Stimulated activated CD4-positive, alpha-beta T cell treated with anti-CD3 and anti-CD28 coated beads, Interleukin-2, amount 100 ng/mL, for 24 hours (primary cell): ENCODE results near the gene ADARB2.
A peak's percentile ranks its signal among the peaks of the same experiment; 100 is the strongest.
"Not testable (repeated sequence)": the region's sequence is repeated elsewhere in the genome, so short reads cannot be mapped to it uniquely, and the experiment has no call there.

ENCODE experiments used
- DNase-seq, 2 donors: peaks; one replicate each; pipeline ENCODE4 v3.0.0-alpha.2; 2020

Gene ADARB2

DNA sequence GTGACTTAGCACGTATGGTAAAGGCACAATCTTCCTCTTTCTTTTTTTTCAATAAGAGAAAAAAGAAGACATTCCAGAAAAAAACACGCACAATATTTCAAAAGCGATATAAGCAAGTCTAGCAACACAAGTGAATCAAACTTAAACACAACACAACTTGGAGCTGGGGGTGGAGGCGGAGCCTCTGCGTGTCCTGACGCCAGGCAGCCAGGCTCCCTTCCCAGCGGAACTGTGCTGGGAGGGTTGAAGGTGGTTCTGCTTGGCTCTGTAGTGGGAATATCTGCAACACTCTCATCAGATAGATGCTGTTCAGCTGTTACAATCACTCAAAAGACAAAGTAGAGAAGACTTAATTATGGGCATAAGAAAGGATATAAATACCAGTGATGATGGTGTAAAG lies 469.8 kb downstream of the ADARB2 start:
- no peak for DNase-seq

DNA sequence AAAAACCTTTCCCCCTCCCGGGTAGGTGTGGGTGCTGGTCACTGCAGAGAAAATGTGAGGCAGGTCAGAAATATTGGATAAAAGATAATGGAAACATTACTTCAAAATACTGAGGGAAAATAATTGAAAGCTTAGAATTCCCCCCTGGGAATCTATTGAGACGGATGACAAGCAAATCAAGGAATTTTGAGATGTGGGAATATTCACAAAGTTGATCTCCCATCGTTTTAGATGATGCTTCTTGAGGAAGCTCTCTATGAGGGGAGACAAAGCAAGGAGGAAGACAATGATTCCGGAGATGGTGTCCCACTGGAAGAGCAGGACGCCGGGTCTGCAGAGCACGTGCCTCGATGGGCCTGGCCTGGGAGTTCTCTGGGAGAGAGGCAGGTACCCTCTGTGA lies 470.2 kb downstream of the ADARB2 start:
- no peak for DNase-seq

DNA sequence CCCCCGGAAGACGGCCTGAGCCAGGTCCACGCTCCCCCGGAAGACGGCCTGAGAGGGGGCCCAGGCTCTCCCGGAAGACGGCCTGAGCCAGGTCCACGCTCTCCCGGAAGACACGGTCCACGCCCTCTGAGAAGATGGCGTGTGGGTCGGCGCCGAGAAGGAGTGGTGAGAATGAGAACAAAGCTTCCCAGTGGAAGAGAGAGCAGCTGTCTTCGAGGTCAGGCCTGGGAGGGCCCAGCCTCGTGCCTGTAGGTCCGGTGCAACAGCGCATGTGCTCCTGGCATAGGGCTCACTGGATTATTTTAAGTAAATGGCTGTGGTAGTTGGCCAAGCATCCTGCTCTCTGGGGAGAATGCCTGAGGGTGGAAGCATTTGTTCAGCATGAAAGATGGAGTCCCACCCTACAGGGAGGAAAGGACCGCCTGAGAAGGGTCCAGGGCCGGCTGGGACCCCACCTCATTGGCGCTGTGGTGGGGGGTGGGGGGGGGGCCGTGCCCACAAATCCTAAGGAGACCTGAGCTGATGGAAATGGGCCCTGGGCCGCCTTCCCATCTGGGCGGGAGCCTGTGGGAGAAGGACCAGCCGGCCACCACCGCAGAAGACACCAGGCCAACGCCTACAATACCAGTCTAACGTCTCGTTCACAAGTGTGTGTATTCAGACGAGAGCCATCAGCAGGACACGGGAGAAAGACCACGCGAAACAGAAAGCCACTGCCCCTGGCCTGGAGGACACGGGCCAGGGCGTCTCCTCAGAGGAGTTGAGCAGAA lies 471.1 kb downstream of the ADARB2 start:
- no peak for DNase-seq

DNA sequence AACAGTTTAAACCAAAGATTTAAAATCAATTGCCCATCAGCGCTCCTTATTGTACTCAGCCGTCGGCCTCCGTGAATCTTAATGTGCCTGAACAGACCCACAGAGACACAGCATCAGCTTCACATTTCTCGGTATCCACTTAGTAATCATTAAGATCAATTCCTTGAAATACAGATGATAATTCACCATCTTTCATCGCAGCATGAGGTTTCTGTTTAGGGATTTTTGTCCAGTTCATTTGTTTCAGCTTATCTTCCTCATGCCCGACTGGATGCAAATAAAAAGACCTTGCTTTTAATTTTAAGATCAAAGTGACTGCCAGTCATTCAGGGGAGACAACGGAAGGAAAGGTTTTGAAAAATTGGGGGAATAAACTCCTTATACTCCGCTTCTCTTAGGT lies 473.3 kb downstream of the ADARB2 start:
- no peak for DNase-seq

DNA sequence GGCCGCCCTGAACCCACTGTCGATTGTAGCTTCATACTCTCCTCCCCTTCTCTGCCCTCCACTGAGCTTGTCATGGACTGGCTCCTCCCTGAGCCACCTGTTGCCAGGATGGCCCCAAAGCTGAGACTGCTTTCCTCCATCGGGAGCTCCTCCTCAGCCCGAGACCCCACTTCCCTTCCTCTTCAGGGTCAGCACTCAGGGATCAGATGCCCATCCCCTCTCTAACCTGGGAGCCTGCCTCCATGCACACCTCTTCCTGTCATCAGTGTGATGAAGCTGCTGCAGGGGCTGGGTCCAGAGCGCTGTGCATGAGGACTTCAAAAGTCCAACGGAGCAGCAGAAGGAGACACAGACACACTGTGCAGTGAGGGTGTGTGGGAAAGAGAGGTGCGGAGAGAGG lies 480.1 kb downstream of the ADARB2 start:
- no peak for DNase-seq

DNA sequence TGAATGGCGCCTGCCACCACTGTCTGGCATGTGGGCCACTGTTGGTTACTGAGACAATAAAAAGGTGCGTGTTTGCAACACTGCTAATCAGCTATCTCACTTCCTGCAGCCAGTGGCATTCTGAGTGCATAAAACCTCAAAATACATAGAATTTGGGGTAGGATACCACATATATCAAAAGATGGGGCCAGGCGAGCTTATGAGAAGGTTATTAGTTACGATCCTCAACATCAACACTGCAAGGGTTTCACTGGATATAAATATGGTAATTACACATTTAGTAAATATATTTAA lies 480.9 kb downstream of the ADARB2 start:
- DNase-seq, result no peak

DNA sequence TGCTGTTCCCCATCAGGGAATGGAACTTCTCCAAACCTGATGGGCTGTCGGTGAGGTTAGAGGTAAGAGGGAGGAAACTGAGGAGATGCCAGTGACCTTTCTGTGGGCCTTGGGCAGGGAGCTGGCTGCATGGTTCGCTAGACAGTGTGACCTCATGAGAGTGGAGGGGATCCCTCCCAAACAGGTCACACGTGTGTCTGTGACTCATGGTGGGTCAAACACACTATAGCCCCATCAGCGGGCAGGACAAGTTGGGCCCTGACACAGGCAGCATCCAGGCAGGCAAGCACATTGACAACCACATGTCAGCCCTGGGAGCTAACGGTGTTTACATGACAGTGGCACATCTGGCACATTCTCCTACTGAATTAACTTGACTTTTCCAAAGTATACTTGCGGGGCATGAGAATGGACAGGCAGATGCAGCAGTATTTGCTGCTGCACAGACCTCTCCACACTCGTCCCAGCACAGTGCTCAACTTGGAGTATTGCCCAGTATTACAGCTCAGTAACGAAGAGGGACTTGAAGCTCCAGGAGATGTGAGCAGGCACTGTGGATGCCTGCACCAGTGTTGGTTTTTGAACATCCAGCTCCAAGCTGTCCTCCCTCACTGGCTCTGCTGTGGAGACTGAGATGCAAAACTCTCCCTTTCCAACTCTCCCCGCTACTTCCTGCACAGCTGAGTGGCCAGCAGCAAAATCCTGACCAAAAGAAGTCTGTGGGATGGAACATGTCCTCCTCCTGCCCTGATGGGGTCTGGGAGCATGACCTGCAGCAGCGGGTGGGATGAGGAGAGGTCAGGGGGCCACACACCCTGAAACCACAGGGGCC lies 481.5 kb downstream of the ADARB2 start:
- no peak for DNase-seq

DNA sequence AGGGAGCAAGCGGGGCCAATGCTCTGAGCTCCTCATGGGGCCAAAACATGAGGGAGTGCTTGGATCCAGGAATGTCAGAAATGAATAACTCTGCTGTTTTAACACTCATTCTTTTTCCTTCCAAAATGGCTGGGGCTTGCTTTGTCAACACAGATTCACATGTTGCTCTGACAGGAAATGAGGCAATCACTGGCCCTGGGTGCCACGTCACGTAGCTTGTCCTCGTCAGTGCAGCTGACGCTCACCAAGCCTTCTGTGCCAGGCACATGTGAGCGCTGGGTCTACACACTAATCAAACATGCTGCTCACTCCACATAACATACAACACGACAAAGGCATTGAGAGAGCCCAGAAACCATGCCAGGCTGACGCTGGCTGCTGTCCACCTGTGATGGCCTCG lies 482.2 kb downstream of the ADARB2 start:
- DNase-seq, result no peak

DNA sequence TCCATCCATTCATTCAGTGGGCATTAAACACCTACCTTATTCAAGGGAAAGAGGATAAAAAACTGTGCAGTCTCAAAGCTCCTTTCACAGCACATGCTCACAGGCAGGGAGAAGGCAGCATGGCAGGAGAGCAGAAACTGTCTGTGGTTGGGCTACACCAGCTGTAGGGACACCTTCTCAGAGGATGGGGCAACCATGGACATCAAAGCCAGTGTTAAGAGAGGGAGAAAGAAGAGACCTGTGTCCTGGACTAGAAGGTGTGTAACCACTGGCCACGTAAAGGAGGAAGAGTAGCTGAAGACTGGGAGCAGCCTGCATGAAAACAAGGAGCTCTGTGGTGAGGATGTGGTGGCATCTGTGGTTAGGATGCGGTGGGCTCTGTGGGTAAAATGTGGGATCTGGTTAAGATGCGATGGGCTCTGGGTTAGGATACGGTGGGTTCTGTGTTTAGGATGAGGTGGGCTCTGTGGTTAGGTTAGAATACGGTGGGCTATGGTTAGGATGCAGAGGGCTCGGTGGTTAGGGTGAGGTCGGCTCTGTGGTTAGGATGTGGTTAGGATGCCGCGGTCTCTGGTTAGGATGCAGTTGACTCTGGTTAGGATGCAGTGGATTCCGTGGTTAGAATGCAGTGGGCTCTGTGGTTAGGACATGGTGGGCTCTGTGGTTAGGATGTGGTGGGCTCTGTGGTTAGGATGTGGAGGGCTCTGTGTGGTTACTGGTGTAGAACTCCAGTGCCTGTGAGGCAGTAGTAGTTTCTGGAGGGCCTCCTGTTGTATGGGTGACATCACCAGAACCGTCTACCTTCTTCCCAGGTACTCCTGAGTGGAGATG lies 483.6 kb downstream of the ADARB2 start:
- peak in 1 of 2 donors; percentile 16 for DNase-seq

DNA sequence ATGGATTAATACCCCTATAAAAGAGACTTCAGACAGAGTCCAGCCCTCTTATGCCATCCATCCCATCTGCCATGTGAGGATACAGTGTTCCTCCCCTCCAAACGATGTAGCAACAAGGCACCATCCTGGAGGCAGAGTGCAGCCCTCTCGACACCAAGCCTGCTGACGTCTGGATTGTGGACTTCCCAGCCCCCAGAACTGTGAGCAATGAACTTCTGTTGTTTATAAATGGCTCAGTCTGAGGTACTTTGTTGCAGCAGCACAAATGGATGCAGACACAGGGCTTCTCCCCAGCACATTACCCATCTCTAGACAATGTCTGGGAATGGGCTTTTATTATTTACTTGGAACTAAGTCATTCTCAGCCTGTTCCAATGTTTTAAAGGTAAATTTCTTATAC lies 485.6 kb downstream of the ADARB2 start:
- DNase-seq, result no peak

DNA sequence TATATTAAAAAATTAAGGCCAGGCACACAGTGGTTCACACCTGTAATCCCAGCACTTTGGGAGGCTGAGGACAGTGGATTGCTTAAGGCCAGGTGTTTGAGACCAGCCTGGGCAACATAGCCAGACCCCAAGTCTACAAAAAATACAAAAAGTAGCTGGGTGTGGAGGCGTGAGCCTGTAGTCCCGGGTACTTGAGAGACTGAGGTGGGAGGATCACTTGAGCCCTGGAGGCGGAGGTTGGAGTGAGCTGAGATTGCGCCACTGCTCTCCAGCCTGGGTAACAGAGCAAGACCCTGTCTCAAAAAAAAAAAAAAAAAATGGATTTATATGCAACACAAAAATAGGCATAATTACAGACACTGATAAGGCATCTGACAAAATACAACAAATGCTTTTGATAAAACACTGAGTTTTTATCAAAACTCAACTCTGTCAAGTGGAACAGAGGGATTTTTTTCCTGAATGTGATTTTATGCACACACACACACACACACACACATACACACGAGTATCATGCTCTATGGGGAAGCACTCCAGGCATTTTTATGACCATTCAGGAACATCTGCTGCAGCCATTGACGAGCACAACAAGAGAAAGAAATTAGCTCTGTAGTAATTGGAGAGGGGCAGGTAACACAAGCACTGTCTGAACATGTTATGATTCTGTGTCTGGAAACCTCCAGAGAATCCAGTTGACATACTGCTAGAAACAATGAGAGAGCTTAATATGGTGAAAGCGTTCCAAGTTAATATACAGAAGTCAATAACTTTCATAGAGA lies 488.0 kb downstream of the ADARB2 start:
- no peak for DNase-seq

DNA sequence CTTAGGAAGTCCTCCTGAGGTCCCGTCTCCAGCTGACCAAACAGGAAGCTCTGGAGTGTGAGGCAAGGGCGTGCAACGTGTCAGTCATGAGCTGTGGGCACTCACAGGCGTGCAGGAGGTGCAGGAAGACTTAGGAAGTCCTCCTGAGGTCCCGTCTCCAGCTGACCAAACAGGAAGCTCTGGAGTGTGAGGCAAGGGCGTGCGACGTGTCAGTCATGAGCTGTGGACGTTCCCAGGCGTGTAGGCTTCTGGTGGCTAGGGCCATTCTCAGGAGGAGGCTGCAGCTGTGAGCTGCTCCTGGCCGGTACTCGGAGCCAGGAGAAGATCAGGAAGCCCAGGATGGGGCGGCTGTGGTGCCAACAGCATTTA lies 489.1 kb downstream of the ADARB2 start:
- DNase-seq, result not testable (repeated sequence)

DNA sequence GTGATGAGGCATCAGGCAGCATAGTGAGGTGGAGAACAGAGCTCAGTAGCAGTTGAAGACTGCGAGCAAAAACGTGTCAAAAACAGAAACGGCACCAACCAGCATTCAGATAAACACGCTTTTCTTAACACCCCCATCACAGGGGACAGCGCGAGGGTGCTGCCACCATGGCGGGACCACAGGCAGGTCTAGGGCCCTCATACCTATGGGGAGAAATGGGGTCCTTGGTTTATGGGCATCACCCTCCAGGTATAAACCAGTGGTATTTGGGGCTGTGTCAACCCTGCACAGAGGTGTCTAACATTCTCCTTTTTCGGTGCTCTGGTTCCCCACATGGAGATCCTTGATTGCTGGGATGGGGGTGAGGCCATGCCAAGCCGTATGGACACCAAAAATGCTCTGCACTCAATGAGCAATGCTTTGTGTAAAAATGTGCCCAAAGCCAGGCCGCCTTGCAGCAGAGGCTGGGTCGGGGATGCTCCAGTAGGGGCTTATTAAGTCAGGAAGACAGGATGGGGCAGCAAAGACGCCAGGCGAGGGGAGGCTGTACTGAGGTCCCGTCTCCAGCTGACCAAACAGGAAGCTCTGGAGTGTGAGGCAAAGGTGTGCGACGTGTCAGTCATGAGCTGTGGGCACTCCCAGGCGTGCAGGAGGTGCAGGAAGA lies 489.6 kb downstream of the ADARB2 start:
- no peak for DNase-seq

DNA sequence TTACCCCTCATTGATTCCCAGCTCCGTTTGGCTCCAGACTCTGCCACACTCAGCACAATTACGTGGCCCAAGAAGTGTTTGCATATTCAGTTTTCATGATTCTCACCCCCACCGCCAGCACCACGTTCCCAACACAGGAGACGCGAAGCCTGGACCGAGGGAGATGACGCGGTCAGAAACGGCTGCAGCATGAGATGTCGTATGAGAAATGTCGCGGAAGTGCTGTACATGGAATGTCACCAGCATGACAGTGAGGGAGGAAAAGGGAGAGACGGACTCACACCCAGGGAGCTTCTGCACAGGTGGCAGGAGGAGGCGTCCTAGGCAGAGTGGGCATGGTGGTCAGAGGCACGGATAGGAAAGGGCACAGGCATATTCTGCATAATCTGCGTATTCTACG lies 492.8 kb downstream of the ADARB2 start:
- DNase-seq, result no peak

DNA sequence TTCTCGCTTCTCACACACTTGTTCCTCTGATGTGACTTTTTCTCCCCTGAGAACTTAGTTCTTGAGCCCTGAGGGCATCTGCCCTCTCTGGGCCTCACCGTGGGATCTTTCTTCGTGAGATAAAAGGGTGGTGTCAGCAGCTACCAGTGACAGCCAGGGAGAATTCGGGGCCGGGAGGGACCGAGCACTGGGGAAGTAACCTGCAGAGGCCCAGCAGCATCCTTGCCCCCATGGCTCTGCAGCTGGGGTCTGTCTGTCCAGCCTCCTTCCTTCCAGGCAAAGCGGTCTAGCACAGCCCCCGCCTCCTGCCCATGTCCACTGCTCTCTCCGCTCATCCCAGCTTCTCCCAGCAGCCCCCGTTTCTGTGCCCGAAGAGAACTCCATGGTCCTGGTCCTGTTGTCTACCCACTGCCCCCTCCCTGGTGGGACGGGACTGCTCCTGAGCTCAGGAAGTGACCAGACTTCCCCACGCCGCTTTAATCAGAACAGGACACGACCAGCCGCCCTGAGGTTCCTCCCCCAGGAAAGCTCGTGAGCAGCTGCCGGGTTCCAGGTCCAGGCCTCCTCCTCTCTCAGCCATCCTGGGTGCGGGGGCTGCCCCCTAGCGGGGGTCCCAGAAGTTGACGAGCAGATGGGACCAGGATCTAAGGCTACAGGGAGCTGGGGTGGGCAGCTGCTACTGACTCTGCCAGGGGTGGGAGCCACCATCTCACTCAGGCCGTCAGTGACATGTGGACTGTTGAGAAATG lies 493.7 kb downstream of the ADARB2 start:
- DNase-seq, result peak in 1 of 2 donors; percentile 11

DNA sequence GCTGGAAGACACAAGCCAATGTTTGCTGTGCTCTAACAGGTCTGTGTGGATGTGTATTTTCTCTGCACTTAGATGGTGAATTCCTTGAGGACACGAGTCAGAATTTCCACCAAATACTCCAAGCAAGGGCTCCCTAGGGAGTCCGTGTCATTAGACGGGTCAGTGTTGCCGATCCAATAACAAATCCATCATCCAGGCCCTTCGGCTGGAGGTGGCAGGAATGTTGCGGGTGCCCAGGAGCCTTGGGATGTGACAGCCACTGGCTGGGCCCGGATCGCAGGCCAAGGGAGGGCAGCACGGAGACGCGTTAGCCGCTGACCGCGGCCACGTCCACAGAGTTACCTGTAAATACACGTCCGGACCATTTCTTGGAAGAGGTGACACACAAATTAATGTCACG lies 494.4 kb downstream of the ADARB2 start:
- DNase-seq, result no peak

DNA sequence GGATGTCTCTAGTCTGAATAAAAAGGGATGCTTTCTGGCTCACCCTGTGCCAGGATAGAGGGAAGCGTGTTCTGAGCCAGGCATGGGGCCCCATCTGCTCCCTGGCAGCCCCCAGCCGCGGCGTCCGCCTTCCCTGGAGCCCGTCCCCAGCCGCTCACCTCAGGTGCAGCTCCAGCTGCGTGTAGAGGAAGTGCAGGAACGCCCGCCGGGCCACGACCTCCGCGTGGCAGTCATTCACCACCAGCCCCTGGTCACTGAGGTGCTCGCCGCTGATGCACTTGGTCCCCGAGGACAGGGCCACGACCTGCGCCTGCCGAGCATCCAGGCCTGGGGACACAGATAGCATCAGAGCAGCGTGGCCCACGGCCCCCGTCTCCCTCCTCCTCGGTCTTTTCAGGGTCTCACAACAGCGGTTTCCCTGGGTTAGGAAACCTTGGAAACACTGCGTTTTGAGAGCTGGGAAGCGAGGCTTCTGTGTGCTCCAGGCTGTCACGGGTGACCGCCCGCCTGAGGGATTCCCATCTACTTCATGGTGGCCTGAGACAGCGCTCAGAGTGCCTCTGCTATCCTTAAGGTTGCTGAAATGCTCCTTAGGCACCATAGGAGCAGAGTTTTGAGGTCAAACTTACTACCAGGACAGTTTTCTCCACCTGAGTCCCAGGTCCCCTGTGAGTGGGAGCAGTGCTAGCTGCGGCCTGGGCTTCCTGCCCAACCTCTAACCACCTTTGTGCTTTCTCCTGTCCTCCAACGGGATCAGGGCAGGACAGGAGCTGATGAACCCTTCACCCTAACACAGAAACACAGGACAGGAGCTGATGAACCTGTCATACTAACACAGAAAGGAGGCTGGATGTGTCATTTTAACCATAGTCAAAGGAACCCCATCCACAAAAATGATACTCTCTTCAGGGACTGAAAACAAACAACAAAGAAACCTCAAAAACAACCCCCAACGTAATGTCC lies 495.1 kb downstream of the ADARB2 start:
- DNase-seq, result no peak

DNA sequence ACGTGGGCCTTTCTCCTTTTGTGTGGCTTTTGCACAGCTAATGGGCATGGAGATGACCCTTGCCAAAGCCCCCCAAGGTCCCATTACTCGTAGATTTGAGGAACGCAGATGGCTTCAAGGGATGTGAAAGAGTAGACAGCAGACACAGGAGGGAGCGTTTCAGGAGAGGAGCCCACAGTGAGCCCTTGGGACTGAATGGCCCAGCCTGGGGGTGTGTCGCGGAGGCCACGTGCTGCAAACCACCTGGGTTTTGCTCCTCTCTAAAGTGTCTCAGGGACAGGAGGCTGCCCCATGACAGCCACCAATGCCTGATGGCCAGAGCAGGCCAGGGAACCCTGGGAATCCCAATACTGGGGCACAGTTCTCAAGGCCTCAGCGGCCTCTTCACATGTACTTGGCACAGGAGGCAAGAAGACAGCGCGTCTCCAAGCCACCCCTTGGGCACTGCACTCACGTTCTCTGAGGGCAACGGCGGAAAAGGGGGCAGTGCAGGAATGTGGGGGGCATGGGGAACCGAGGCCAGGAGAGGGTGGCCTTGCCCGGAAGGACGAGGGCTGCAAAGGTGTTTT lies 495.9 kb downstream of the ADARB2 start:
- no peak for DNase-seq

DNA sequence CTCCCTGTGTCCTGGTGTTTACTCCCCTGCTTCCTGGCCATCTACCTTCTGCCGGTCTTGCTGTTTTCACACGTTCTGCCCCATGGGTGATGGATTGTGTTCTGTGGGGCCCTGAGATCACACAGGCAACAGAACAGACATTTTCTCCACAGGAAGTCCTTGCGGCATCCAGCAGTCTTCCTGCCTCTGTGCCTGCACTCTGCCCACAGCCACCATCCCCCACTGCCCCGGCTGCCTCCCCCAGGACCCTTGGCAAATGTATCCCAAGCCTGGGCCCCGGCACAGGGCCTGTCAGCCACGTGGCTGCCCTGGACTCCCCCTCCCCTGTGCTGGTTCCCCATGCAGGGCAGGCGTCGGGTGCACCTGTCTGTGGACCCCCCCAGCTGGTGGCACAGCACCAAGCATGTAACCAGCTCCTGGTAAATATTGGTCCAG lies 497.0 kb downstream of the ADARB2 start:
- no peak for DNase-seq

DNA sequence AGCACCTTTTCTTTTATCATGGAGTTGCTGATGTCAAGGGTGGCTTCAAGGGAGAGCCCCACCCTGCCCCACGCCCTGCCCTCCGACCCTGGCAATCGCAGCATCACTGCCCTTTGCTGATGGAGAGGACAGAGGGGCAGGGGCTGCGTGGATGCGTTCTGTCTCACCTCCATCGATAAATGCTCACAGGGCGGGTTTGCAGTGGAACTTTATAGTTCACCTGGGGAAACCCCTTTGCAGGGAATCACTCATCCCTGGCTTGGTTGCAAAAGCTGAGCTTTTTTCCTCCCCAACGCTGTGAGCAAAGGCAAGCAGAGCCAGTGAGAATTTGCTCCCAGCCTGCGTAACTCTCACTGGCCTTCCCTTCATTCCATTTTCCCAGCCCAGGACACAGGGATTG lies 504.3 kb downstream of the ADARB2 start:
- DNase-seq, result no peak
